Measurements from ENCODE around the gene TMEM107.

DNA sequence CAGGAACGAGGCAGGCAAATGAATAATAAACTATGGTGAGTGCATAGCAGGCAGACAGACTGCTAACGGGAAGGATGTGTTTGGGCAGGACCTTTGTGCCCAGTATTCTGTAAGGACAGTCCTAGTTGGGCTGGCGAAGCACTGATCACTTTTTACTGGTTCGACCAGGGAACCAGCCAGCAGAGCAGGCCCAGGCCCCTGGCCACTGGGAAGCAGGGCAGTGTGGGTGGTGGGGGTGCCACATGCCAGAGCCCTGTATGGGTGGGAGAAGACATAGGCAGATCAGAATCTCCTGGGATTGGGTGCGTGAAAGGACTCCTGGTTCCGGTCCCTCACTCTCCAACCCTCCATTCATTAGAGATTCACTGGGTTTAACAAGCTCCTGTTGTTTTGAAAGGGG is 9.4 kb downstream of the TMEM107 start:
- TF ChIP-seq, protein P1, sequence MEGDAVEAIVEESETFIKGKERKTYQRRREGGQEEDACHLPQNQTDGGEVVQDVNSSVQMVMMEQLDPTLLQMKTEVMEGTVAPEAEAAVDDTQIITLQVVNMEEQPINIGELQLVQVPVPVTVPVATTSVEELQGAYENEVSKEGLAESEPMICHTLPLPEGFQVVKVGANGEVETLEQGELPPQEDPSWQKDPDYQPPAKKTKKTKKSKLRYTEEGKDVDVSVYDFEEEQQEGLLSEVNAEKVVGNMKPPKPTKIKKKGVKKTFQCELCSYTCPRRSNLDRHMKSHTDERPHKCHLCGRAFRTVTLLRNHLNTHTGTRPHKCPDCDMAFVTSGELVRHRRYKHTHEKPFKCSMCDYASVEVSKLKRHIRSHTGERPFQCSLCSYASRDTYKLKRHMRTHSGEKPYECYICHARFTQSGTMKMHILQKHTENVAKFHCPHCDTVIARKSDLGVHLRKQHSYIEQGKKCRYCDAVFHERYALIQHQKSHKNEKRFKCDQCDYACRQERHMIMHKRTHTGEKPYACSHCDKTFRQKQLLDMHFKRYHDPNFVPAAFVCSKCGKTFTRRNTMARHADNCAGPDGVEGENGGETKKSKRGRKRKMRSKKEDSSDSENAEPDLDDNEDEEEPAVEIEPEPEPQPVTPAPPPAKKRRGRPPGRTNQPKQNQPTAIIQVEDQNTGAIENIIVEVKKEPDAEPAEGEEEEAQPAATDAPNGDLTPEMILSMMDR (IDR thresholded peaks at IDR 0.05), result no peak
- TF ChIP-seq POLR2A (IDR thresholded peaks at IDR 0.05), result no peak

Measured in esophagus squamous epithelium (tissue), 4 donors.